GM21360 (cell line): ENCODE measurements around the gene CTSH.
"Not testable (repeated sequence)": the region's sequence is repeated elsewhere in the genome, so short reads cannot be mapped to it uniquely, and the experiment has no call there.

Experiments used
- ATAC-seq: cut with Tn5 transposase; IDR thresholded peaks from one replicate; pipeline ENCODE4 v1.9.1; 2021; ENCODE audit warnings: mild to moderate bottlenecking, moderate library complexity; ENCODE audit not compliant: unreplicated experiment

The CTSH gene

GRCh38 chr15:78898540-78898939, 46.3 kb downstream of the CTSH start:
- ATAC-seq = no peak

DNA sequence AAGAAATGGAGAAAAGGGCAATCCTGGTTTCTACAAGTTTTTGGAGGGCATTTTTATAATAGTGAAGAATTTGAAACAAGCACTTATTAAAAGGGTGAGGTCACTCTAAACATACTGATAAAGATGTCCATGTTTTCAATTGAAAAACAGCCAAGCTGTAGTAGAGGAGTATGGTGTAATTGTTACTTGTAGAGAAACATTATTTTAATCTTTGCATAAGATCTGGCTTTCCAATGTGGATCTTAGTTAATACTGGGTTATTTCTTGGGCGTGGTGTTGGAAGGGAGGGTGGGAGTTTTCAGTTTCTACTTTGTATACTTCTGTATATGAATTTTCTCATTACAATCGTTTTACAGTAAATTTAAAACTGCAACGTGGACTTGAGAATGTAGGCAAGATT, 49.4 kb downstream of the CTSH start:
- ATAC-seq = no peak

- no peak for ATAC-seq
Observed at GRCh38 chr15:78893538-78893937, 51.3 kb downstream of the CTSH start.

DNA sequence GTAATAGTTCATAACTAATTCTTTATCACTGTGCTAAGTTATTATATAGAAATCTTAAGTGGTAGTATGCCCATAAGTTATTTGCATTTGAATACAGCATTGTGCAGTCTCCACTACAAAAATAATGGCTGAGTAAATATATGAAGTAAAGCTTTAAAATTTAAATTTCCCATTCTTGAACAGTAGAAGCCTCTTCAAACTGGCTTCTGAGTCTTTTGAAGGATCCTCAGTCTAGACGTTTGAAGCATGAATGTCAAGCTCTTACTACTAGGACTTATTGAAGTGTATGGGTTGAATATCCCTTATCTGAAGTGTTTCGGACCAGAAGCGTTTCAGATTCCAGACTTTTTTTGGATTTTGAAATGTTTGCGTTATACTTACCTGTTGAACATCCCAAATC, 55.8 kb downstream of the CTSH start:
- ATAC-seq = no peak

- ATAC-seq = no peak
Observed at GRCh38 chr15:78881681-78882080, 63.2 kb downstream of the CTSH start.

- ATAC-seq = no peak
Observed at GRCh38 chr15:78880813-78881212, 64.0 kb downstream of the CTSH start.

- no peak for ATAC-seq
Observed at GRCh38 chr15:78880242-78880533, 64.7 kb downstream of the CTSH start.

GRCh38 chr15:78879517-78880241, 65.2 kb downstream of the CTSH start:
- no peak for ATAC-seq

GRCh38 chr15:78878356-78878755, 66.5 kb downstream of the CTSH start:
- ATAC-seq = no peak

- ATAC-seq = not testable (repeated sequence)
Observed at GRCh38 chr15:78876954-78877353, 67.9 kb downstream of the CTSH start.

DNA sequence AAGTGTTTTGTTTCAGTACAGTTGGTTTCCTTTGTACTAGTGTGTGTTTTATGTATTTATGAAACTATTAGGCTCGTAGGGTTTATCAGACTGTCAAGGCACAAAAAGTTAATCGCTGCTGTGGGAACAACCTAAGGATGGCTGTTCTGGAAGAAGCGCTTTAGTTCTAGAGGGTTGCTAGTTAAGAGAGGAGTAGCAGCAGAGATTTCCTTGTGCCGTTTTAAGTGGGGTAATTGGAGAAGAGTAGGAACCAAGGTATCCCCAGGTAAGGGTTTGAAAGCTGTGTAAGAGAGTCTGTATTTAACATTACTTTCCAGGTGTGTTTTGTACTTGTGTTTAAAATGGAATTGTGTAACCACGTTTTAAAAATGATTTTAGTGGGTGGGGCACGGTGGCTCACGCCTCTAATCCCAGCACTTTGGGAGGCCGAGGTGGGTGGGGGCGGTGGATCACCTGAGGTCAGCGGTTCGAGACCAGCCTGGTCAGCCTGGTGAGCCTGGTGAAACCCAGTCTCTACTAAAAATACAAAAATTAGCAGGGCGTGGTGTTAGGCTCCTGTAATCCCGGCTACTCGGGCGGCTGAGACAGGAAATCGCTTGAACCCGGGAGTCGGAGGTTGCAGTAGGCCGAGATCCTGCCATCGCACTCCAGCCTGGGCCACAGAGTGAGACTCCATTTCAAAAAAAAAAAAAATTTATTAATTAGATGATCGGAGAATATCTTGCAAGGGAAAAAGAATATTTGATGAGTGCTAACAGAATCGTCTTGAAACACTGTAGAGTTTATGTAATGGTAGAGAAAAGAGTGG, 69.5 kb downstream of the CTSH start:
- ATAC-seq = no peak

- no peak for ATAC-seq
Observed at GRCh38 chr15:78873793-78874765, 70.8 kb downstream of the CTSH start.

- peak; percentile 64 for ATAC-seq
Observed at GRCh38 chr15:78872972-78873792, 71.7 kb downstream of the CTSH start.

GRCh38 chr15:78872155-78872971, 72.5 kb downstream of the CTSH start, which contains the start of gene MORF4L1:
Gene MORF4L1, plus strand, starts transcription at chr15:78872890. Its CDS starts 128 bp downstream, at chr15:78873018.
- peak; percentile 77 for ATAC-seq

DNA sequence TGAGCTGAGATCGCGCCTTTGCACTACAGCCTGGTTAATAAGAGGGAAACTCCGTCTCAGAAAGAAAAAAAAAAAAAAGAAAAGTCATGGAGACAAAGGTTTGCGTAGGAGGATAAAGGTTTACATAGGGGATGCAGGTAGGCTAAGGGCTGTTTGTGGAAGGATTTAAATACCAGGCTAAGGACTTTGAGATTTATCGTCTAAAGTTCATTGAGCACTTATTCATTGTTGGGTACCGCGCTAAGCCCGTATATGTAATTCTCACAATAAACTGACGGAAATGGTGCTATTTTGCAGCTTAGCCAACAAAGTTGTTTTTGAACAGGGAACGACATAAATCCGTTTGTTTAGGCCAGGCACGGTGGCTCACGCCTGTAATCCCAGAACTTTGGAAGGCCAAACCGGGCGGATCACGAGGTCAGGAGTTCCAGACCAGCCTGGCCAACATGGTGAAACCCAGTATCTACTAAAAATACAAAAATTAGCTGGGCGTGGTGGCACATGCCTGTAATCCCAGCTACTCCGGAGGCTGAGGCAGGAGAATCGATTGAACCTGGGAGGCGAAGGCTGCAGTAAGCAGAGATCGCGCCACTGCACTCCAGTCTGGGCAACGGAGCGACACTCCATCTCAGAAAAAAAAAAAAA, 73.2 kb downstream of the CTSH start:
- ATAC-seq = not testable (repeated sequence)
